Tibial artery (tissue), 4 donors: Measurements from ENCODE around the gene ALPL.

Source experiments
- DNase-seq, 2 donors: peaks; one replicate each; pipeline ENCODE4 v3.0.0-alpha.2; 2019
- H3K27ac ChIP-seq, 2 donors: fragments of 200-600 bp; sonication (generic) in 1 of 2; 1 replicate in 1 of 2; 2 replicates in 1 of 2; pipeline ENCODE4 v1.5.1; 2018 to 2019; ENCODE audit warnings: mild to moderate bottlenecking in 1 of 2
- H3K27me3 ChIP-seq, 2 donors: fragments of 200-600 bp; sonication (generic) in 1 of 2; one replicate each; pipeline versions ENCODE4 v1.5.1 to v1.6.0; 2016 to 2019
- H3K36me3 ChIP-seq, 3 donors: fragments of 200-600 bp; sonication (generic) in 2 of 3; one replicate each; pipeline ENCODE4 v1.5.1; 2016 to 2019; ENCODE audit warnings: mild to moderate bottlenecking in 2 of 3
- H3K4me1 ChIP-seq, 4 donors: fragments of 200-600 bp; sonication (generic) in 2 of 4; 1 replicate in 3 of 4; 2 replicates in 1 of 4; pipeline ENCODE4 v1.5.1; 2016 to 2019
- H3K4me3 ChIP-seq, 2 donors: fragments of 200-600 bp; sonication (generic) in 1 of 2; 1 replicate in 1 of 2; 2 replicates in 1 of 2; pipeline ENCODE4 v1.5.1; 2018 to 2019; ENCODE audit warnings: mild to moderate bottlenecking in 2 of 2
- H3K9me3 ChIP-seq, 3 donors: fragments of 200-600 bp; sonication (generic) in 1 of 3; one replicate each; pipeline ENCODE4 v1.5.1; 2016 to 2019
- intact Hi-C: fragments of 100-400 bp; cut with DNase I; formaldehyde crosslinking; loops from one replicate; pipeline ENCODE4 v1.15.0; 2023; ENCODE audit warnings: low total_unique reads
- TF ChIP-seq, protein P1 (sequence below), 2 experiments: fragments of 200-600 bp in 1 of 2; fragments of 450-650 bp in 1 of 2; IDR thresholded peaks; one replicate each; pipeline ENCODE4 v1.5.1; 2017 to 2019; ENCODE audit warnings: antibody characterized with exemption in 2 of 2, mild to moderate bottlenecking in 1 of 2, moderate library complexity in 1 of 2

ALPL gene

GRCh38 chr1:21614419-21615115 lies 105.3 kb downstream of the ALPL start:
- TF ChIP-seq, protein P1, sequence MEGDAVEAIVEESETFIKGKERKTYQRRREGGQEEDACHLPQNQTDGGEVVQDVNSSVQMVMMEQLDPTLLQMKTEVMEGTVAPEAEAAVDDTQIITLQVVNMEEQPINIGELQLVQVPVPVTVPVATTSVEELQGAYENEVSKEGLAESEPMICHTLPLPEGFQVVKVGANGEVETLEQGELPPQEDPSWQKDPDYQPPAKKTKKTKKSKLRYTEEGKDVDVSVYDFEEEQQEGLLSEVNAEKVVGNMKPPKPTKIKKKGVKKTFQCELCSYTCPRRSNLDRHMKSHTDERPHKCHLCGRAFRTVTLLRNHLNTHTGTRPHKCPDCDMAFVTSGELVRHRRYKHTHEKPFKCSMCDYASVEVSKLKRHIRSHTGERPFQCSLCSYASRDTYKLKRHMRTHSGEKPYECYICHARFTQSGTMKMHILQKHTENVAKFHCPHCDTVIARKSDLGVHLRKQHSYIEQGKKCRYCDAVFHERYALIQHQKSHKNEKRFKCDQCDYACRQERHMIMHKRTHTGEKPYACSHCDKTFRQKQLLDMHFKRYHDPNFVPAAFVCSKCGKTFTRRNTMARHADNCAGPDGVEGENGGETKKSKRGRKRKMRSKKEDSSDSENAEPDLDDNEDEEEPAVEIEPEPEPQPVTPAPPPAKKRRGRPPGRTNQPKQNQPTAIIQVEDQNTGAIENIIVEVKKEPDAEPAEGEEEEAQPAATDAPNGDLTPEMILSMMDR (IDR thresholded peaks at IDR 0.05): no peak
- intact Hi-C loops: no loop called here
- H3K27ac ChIP-seq: no peak overlapping the region

GRCh38 chr1:21616372-21616771 lies 107.1 kb downstream of the ALPL start:
- TF ChIP-seq, protein P1 (IDR thresholded peaks at IDR 0.05): no peak
- DNase-seq: no peak

More at GRCh38 chr1:21614419-21615115, 105.3 kb downstream of the ALPL start:
- H3K4me1 ChIP-seq: no peaks in the 10 kb centered on the region
- no peaks in the 10 kb centered on the region for H3K9me3 ChIP-seq
- H3K36me3 ChIP-seq: no peaks in the 10 kb centered on the region
- no peak overlapping the region for H3K4me3 ChIP-seq
- peaks cover 0 to 17% of the 10 kb centered on the region in 2 donors for H3K27me3 ChIP-seq
- no peak for DNase-seq

DNA sequence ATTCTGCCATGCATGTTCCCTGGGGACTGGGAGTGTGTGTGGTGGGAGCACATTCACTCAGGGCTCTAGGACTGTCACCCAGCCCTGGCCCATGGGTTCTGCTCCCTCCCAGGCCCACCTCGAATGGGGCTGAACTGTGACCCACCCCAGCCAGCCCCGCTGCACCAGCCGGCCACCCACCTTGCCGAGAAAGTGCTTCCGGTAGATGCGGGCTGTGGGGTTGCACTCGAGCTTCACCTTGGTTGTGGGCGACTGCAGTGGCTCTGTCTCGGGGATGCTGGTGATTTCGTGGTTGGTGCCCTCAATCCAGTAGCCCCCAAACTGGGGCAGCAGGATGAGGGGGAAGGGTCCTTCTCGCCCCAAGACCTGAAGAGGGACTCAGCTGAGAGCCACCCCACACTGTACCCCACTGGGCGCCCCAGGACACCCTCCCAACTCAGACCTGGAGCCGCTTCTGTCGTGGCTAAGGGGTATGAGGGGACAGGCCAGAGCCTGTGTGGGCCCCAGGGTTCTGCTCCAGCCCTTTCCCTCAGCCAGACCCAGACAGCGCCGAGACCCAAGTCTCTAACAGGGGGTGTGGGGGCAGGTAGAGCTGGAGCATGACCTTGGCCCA lies 108.0 kb downstream of the ALPL start:
- intact Hi-C loops: no loop called here
- Histone ChIP-seq H3K4me3 (no peak overlapping the region), H3K27me3 (peaks cover 0 to 39% of the 10 kb centered on the region in 2 donors), H3K36me3 (no peaks in the 10 kb centered on the region), H3K9me3 (no peaks in the 10 kb centered on the region), H3K4me1 (peaks cover 0 to 20% (median 0%) of the 10 kb centered on the region in 4 donors), H3K27ac (no peak overlapping the region)
- TF ChIP-seq, protein P1 (IDR thresholded peaks at IDR 0.05): no peak
- no peak for DNase-seq

More at GRCh38 chr1:21616372-21616771, 107.1 kb downstream of the ALPL start:
- H3K27me3 ChIP-seq: peaks cover 0 to 30% of the 10 kb centered on the region in 2 donors
- no peak overlapping the region for H3K27ac ChIP-seq
- no peaks in the 10 kb centered on the region for H3K9me3 ChIP-seq
- H3K36me3 ChIP-seq: no peaks in the 10 kb centered on the region
- H3K4me3 ChIP-seq: no peak overlapping the region
- intact Hi-C loops: no loop called here
- peaks cover 0 to 13% (median 0%) of the 10 kb centered on the region in 4 donors for H3K4me1 ChIP-seq

DNA sequence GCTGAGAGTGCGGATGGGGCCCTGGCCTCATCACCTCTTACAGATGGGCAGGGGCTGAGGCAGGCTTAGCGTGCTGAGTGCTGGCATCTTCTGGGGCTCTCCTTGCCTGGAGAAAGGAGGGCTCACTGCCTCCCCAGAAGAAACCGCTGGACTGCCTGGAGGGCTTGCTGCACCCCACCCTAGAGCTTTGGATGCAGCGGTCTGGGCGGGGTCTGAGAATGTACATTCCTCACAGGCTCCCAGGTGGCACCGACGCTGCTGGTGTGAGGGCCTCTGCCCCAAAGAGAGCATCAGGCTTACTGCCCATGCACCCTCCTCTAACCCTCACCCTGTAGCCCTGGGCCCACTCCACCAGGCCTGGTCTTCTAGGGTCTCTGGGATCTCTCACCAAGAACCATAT lies 108.8 kb downstream of the ALPL start:
- H3K27ac ChIP-seq: no peak overlapping the region
- no peaks in the 10 kb centered on the region for H3K9me3 ChIP-seq
- peaks cover 0 to 26% (median 2%) of the 10 kb centered on the region in 4 donors for H3K4me1 ChIP-seq
- intact Hi-C loops: no loop called here
- H3K36me3 ChIP-seq: no peaks in the 10 kb centered on the region
- TF ChIP-seq, protein P1 (IDR thresholded peaks at IDR 0.05): no peak
- DNase-seq: no peak
- H3K27me3 ChIP-seq: peaks cover 0 to 38% of the 10 kb centered on the region in 2 donors
- no peak overlapping the region for H3K4me3 ChIP-seq

DNA sequence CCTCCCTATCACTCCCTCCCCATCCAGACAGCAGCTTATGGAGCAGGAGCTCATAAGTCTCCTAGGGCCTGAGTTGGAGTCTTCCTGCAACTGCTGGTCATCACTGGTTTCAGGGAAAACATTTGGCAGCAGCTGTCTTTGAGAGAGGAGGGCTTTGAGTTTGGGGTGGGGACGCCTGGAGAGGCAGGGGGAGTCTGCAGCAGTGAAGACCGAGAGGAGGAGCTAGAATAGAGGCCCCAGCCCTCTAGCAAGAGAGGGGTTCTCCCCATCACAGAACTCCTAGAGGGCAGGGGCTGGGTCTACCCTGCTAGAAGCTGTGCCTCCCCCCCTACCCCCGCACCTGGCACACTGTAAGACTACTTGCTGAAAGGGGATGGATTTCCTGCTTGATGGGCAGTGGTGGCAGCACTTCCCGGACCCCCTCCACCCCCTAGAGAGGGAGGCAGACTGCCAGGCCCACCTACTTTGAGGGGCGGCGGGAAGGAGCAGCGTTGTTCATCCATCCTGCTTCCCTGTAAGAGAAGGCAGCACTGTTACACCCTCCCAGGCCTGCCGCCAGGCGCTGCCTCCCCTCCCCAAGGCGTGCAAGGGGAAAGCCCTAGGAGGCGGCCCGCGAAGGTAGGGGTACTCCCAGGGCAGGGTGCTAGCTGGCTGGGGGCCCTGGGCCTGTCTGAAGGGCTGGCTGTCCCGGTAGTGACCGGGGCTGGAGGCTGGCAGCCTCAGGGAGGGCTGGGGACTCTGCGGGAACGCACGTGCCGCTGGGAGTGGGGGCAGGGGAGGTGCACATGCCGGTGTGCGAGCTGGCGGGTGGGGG lies 109.5 kb downstream of the ALPL start:
- TF ChIP-seq, protein P1 (IDR thresholded peaks at IDR 0.05): no peak
- no peak overlapping the region for H3K27ac ChIP-seq
- H3K36me3 ChIP-seq: no peaks in the 10 kb centered on the region
- peaks cover 0 to 33% (median 2%) of the 10 kb centered on the region in 4 donors for H3K4me1 ChIP-seq
- intact Hi-C loops: no loop called here
- DNase-seq: no peak
- H3K4me3 ChIP-seq: no peak overlapping the region
- H3K9me3 ChIP-seq: no peaks in the 10 kb centered on the region
- peaks cover 0 to 45% of the 10 kb centered on the region in 2 donors for H3K27me3 ChIP-seq
